Kidney epithelial cell (primary cell): ENCODE data around the gene ALS2CL. TPM values are rescaled to one million over a fixed set of nuclear protein-coding genes. Genes with fewer than 3 reads are reported as not detected.

Experiments
- DNase-seq: peaks from one replicate; pipeline ENCODE4 v3.0.0-alpha.2; 2010; ENCODE audit warnings: low read depth
- H3K27me3 ChIP-seq: 2 replicates; pipeline ENCODE4 v1.6.0; 2011; ENCODE audit warnings: low read length; ENCODE audit not compliant: control insufficient read depth, insufficient read depth
- H3K36me3 ChIP-seq: 2 replicates; pipeline ENCODE4 v1.5.1; 2011; ENCODE audit warnings: low read length; ENCODE audit not compliant: control insufficient read depth, insufficient read depth
- H3K4me3 ChIP-seq: 2 replicates; pipeline ENCODE4 v1.5.1; 2011; ENCODE audit warnings: low read depth, mild to moderate bottlenecking, control low read depth, low read length
- CTCF ChIP-seq: IDR thresholded peaks from 2 replicates; pipeline ENCODE4 v1.5.1; 2011; ENCODE audit warnings: mild to moderate bottlenecking, moderate library complexity, low read length, control low read depth, inconsistent platforms; ENCODE audit not compliant: insufficient read depth, poor library complexity, severe bottlenecking
- total RNA-seq: library from RNA; depleted of rRNA; stranded (reverse); fragments of >200 nt; gene quantifications from 2 replicates; pipeline ENCODE4 v1.2.3, GENCODE V29; 2015

ALS2CL gene
- total RNA-seq, 1 donor from 2014 or later, result 23.7 TPM

GRCh38 chr3:46713898-46714552 lies 20.5 kb upstream of the ALS2CL start:
- Histone ChIP-seq H3K27me3 (peaks cover 16% of the 10 kb centered on the region), H3K36me3 (no peaks in the 10 kb centered on the region), H3K4me3 (no peak overlapping the region)
- no peak for DNase-seq
- no peak for TF ChIP-seq CTCF

GRCh38 chr3:46713050-46713897 lies 19.8 kb upstream of the ALS2CL start:
- DNase-seq, result no peak
- no peak for TF ChIP-seq CTCF
- H3K4me3 ChIP-seq, result no peak overlapping the region
- no peaks in the 10 kb centered on the region for H3K36me3 ChIP-seq
- H3K27me3 ChIP-seq, result peaks cover 13% of the 10 kb centered on the region

- Histone ChIP-seq H3K27me3 (peaks cover 6% of the 10 kb centered on the region), H3K36me3 (no peaks in the 10 kb centered on the region), H3K4me3 (no peak overlapping the region)
- no peak for DNase-seq
- TF ChIP-seq CTCF, result no peak
These were observed 18.9 kb upstream of the ALS2CL start for GRCh38 chr3:46712191-46713049.

GRCh38 chr3:46711760-46712159 lies 18.3 kb upstream of the ALS2CL start:
- no peak for DNase-seq
- no peak for TF ChIP-seq CTCF
- peaks cover 6% of the 10 kb centered on the region for H3K27me3 ChIP-seq
- no peak overlapping the region for H3K4me3 ChIP-seq
- no peaks in the 10 kb centered on the region for H3K36me3 ChIP-seq

GRCh38 chr3:46711305-46711704 lies 17.8 kb upstream of the ALS2CL start:
- H3K27me3 ChIP-seq, result peaks cover 6% of the 10 kb centered on the region
- TF ChIP-seq CTCF, result no peak
- no peak overlapping the region for H3K4me3 ChIP-seq
- no peak for DNase-seq
- H3K36me3 ChIP-seq, result no peaks in the 10 kb centered on the region
